Measurements from ENCODE around the gene LRRC41.
A peak's percentile ranks its signal among the peaks of the same experiment; 100 is the strongest.
"Not testable (repeated sequence)": the region's sequence is repeated elsewhere in the genome, so short reads cannot be mapped to it uniquely, and the experiment has no call there.

The LRRC41 gene

DNA sequence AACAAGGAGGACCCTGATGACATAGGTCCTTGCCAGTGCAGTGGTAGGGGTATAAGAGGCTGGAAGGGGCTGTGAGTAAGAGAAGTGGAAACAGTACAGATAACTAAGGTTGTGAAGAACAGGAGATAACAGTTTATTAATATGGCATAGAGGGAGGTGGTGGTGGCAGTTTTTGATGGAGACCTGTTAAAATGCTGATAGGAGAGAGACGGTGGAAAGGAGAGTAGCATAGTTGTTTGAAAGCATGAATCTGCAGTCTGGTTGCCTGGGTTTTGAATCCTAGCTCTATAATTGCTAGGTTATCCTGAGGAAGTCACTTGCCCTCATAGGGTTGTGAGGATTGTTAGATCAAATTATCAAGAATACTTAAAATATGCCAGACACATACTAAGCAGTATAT, 19.4 kb downstream of the LRRC41 start:
- DNase-seq = no peak

GRCh38 chr1:46281021-46281420, 22.4 kb downstream of the LRRC41 start:
- no peak for DNase-seq

DNA sequence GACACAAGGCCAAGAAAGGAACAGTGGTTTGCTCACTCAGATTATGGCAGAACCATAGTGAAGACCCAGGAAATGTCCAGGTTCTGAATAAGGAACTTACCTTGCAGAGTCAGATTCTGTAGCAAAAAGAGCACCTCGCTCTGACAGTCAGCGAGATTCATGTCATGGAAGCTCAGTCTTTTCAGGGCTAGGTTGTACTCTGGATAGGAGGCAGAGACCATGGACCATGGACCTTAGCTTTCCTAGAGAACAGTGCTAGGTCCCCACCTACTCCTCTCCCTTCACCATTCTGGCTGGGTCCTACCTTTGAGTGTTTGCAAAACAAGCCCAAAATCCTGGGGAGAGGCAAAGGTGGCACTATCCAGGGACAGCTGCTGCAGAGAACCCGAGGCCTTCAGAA, 23.3 kb downstream of the LRRC41 start:
- DNase-seq = no peak

DNA sequence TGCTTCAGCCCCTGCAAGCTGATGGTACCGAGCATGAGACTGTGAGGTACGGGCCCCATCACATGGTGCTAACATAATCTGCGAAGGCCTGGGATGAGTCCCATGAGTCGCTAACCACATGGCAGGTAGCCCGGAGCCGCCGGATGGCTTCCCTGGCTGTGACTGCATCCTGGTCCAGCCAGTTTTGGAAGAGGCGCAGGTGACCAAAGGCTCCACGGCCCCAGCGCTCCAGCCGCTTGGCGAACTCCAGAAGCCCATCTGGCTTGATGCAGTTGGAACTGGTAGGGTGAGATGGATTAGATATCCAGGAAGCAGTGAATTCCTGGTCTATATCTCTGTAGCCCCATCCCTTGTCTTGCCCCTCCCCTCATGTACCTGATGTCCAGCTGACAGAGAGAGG, 24.6 kb downstream of the LRRC41 start:
- DNase-seq = no peak

- DNase-seq = no peak
Observed at GRCh38 chr1:46277658-46278373, 25.6 kb downstream of the LRRC41 start.

GRCh38 chr1:46275030-46275337, 28.4 kb downstream of the LRRC41 start:
- no peak for DNase-seq

- DNase-seq = no peak
Observed at GRCh38 chr1:46274225-46275029, 29.0 kb downstream of the LRRC41 start.

GRCh38 chr1:46268578-46268977, 34.8 kb downstream of the LRRC41 start:
- no peak for DNase-seq

DNA sequence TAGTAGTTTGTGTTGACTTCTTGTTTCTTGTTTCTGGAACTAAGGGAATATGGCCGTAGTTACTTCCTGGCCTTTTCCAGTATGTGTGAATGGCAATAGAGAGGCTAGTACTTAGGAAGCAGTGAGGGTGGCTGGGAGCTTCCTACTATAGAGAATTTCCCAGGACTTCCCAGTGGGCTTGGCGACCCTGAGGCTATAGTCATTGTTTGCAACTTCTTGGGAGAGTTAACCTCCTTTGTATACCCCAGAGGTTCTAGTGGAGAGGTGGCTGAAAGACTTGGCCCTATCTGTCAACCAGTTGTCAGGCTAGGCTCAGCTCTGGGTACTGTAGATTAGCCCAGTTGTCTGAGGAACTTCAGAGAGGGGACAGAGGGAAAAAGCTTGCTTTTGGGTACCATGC, 40.3 kb downstream of the LRRC41 start:
- no peak for DNase-seq

- DNase-seq = no peak
Observed at GRCh38 chr1:46262508-46262907, 40.9 kb downstream of the LRRC41 start.

DNA sequence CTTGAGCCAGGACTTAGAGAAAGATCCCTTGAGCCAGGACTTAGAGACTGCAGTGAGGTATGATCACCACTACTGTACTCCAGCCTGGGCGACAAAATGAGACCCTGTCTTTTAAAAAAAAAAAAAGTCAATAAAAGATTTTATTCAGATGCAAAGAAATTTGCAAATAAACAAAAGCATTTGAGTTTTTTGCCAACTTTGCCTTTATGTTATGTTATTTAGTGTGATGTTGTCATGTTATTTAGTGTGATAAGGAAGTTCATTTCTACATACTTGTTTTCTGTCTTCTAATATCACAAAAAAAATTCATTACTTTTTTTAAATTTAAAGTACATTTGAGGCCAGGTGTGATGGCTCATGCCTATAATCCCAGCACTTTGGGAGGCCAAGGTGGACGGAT, 46.9 kb downstream of the LRRC41 start:
- DNase-seq = no peak

DNA sequence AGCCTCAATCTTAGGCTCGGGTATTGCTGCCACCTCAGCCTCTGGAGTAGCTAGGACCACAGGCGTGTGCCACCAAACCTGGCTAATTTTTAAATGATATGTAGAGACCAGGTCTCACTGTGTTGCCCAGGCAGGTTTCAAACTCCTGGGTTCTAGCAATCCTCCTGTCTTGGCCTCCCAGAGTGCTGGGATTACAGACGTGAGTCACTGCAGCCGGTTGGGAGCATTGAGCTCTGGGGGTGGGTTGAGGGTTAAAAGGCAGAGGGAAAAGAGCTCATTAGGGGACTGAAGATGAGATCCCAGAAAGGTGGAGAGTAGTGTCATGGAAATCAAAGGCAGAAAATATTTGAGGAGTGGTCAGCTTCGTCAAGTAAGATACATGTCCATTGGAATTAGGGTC, 48.7 kb downstream of the LRRC41 start:
- no peak for DNase-seq

DNA sequence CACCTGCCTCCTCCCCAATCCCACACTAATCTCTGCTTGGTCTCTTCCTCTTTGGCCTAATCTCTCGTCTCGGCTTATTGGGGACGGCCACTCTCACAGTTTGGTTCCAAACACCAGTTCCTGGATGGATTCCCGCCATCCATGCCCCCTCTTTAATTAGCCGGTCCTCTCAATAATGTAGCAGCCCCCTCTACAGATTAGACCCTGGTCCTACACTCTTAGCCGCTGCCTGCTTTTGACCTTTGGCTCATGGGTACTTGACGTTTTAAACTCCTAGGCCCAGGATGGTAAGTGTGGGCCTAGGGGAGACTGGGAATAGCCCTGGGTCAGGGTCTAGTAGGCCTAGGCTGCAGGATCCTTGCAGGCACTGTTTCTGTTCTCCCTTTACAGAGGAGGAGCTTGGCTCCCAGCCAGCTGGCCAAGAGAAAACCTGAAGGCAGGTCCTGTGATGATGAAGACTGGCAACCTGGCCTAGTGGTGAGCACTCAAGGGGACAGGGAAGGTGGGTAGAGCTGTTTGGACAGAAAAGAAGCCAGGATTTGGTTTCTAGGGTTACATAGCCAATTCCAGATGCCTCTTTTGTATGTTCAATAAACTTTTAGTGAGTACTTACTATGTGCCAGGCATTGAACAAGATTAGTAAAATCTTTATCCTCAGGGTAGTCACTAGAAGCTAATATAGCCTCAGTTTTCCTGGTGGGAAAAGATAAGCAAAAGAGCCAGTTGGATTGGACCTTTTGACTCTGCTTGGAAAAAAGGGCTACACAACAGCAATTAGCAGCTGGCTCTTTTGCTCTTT, 55.1 kb downstream of the LRRC41 start:
- DNase-seq = peak; percentile 49

DNA sequence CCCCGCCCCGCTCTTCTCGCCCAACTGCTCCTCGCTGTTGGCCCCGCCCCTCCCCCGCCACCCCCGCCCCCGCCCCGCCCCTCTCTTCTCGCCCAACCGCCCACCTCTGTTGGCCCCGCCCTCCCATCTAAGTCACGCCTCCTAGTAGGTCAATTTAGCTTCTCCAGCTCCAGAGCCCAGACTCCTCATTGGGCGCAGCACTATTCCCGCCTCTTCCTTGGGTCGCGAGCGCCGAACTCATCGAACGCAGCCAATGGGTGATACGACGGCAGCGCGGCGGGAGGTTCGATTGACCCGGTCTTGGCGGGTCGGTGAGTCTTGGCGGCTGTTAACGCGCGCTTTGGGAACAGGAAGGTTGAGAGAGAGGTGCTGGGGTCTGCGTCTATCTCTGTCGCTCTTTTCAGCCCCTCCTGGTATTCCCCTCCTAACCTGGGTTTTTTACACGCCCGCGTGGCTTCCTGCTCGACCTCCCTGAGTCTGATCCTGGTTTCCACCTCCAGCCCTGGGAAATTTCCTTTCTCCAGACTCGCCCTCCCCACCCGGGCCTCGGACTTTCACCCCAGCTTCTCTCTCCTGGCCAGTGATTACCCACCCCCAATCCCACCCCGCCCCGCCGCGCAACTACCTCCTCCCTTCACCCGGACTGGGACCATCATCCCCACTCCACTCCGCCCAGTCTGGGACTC, 55.8 kb downstream of the LRRC41 start, which contains the start of gene RAD54L:
Gene RAD54L, plus strand, starts transcription at position 328 of the 686 bp plus-strand sequence. CDS start 643 bp downstream, outside the sequence.
- DNase-seq = peak; percentile 99

DNA sequence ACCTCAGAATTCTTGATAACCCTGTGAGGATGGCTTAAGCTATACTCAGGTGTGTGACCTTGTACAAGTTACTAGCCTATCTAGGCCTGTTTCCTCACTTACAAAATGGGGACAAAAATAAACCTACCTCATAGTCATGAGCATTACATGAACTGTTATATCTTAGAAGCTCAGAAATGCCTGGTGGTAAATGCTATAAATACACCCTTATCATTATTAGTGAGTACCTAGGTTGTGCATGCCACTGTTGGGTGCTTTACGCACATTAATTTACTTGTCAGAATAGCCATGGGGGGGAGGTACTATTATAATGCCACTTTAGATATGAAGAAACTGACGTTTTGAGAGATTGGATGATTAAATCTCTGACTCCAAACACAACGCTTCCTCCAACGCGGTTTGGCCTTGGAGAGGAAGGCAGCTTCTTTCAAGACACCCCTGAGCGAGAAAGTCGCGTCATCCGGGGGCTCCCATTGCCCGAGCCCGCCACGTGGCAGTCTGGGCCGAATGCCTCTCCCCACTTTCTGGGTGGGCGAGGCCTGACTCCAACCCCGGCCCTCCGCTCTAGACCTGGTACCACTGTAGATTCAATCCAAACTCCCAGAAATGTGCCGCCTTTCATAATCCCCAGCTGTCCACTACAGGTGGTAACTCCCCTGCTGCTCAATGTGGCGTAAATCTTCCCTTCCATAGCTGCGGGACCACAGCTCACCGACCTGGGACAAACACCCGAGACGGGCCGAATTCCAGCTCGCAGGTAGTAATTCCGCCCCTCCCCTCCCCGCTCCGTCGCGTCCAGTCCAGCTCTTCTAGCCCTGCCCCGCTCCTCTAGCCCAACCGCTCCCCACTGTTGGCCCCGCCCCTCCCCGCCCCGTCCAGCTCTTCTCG, 56.6 kb downstream of the LRRC41 start:
- DNase-seq = peak; percentile 76

- not testable (repeated sequence) for DNase-seq
Observed at GRCh38 chr1:46246136-46246535, 57.3 kb downstream of the LRRC41 start.

DNA sequence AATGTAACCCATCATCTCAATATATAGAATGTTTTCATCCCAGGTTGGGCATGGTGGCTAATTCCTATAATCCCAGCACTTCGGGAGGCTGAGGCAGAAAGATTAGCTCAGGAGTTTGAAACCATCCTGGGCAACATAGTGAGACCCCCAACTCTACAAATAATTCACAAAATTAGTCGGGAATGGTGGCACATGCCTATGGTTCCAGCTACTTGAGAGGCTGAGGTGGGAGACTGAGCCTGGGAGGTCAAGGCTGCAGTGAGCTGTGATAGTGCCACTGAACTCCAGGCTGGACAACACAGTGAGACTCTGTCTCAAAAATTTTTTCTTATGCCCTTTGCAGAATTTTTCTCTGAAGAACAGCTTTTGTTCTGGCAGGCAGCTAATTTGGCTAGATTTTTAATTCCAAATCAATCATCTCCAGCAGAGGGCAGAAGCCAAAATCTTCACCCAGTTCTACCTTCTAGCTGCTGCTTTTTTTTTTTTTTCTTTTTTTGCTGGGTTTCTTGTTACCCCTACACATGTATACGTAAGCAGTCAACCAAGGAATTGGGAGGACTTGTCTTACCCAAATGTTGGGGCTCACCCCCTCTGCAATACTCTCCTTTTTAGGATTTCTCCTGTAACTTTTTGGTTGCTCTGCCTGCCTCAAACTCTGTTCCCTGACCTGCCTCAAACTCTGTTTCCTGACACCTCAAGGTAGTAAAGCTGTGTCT, 58.6 kb downstream of the LRRC41 start:
- DNase-seq = no peak

DNA sequence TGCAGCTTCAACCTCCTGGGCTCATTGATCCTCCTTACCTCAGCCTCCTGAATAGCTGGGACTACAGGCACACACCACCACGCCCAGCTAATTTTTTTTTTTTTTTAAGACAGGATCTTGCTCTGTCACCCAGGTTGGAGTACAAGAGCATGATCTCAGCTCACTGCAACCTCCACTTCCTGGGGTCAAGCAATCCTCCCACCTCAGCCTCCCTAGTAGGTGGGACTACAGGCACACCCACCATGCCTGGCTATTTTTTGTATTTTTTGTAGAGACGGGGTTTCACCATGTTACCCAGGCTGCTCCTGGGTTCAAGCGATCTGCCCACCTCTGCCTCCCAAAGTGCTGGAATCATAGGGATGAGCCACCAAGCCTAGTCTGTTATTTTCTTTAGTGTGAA, 59.6 kb downstream of the LRRC41 start:
- not testable (repeated sequence) for DNase-seq

GRCh38 chr1:46242918-46243317, 60.5 kb downstream of the LRRC41 start:
- no peak for DNase-seq

DNA sequence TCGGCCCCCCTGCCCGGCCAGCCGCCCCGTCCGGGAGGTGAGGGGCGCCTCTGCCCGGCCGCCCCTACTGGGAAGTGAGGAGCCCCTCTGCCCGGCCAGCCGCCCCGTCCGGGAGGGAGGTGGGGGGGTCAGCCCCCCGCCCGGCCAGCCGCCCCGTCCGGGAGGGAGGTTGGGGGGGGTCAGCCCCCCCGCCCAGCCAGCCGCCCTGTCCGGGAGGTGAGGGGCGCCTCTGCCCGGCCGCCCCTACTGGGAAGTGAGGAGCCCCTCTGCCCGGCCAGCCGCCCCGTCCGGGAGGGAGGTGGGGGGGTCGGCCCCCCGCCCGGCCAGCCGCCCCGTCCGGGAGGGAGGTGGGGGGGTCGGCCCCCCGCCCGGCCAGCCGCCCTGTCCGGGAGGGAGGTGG, 61.7 kb downstream of the LRRC41 start:
- DNase-seq = not testable (repeated sequence)

DNA sequence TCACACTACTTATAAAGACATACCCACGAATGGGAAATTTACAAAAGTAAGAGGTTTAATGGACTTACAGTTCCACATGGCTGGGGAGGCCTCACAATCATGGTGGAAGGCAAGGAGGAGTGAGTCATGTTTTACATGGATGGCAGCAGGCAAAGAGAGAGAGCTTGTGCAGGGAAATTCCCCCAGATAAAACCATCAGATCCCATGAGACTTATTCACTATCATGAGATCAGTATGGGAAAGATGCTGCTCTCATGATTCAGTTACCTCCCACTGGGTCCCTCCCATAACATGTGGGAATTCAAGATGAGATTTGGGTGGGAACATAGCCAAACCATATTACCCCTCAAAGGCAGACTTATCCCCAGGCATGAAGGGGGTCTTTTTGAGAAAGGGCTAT, 64.6 kb downstream of the LRRC41 start:
- not testable (repeated sequence) for DNase-seq
